ENCODE results near the gene GBF1.
"Not testable (repeated sequence)": the region's sequence is repeated elsewhere in the genome, so short reads cannot be mapped to it uniquely, and the experiment has no call there.

GBF1 gene

GRCh38 chr10:102234888-102235597, 10.3 kb upstream of the GBF1 start:
- DNase-seq (ENCODE audit: low read depth): no peak

- DNase-seq (ENCODE audit: low read depth): no peak
Observed at GRCh38 chr10:102235598-102235920, 9.8 kb upstream of the GBF1 start.

GRCh38 chr10:102236006-102236405, 9.3 kb upstream of the GBF1 start:
- DNase-seq (ENCODE audit: low read depth): no peak

- DNase-seq (ENCODE audit: low read depth): no peak
Observed at GRCh38 chr10:102237711-102238252, 7.5 kb upstream of the GBF1 start.

- DNase-seq (ENCODE audit: low read depth): no peak
Observed at GRCh38 chr10:102240467-102241031, 4.8 kb upstream of the GBF1 start.

- no peak for DNase-seq (ENCODE audit: low read depth)
Observed at GRCh38 chr10:102241032-102241443, 4.3 kb upstream of the GBF1 start.

GRCh38 chr10:102241444-102242117, 3.8 kb upstream of the GBF1 start, which contains the start of gene PITX3:
Gene PITX3 (minus strand): TSS chr10:102241512. CDS start chr10:102232080, 9,432 bp downstream.
- peak; percentile 59 for DNase-seq (ENCODE audit: low read depth)

GRCh38 chr10:102242118-102242485, 3.2 kb upstream of the GBF1 start:
- no peak for DNase-seq (ENCODE audit: low read depth)

GRCh38 chr10:102243309-102243708, 2.0 kb upstream of the GBF1 start:
- DNase-seq (ENCODE audit: low read depth): peak; percentile 74

- no peak for DNase-seq (ENCODE audit: low read depth)
Observed at GRCh38 chr10:102245932-102246251, 560 bp downstream of the GBF1 start.

- no peak for DNase-seq (ENCODE audit: low read depth)
Observed at GRCh38 chr10:102246261-102246660, 929 bp downstream of the GBF1 start.

- DNase-seq (ENCODE audit: low read depth): no peak
Observed at GRCh38 chr10:102247734-102248133, 2.4 kb downstream of the GBF1 start.

GRCh38 chr10:102252508-102252907, 7.2 kb downstream of the GBF1 start:
- DNase-seq (ENCODE audit: low read depth): not testable (repeated sequence)

- DNase-seq (ENCODE audit: low read depth): no peak
Observed at GRCh38 chr10:102254426-102254825, 9.1 kb downstream of the GBF1 start.

GRCh38 chr10:102255404-102255803, 10.1 kb downstream of the GBF1 start:
- no peak for DNase-seq (ENCODE audit: low read depth)

- DNase-seq (ENCODE audit: low read depth): no peak
Observed at GRCh38 chr10:102261196-102261595, 15.9 kb downstream of the GBF1 start.

- no peak for DNase-seq (ENCODE audit: low read depth)
Observed at GRCh38 chr10:102261842-102262241, 16.5 kb downstream of the GBF1 start.

- no peak for DNase-seq (ENCODE audit: low read depth)
Observed at GRCh38 chr10:102262744-102263370, 17.5 kb downstream of the GBF1 start.

GRCh38 chr10:102264371-102264770, 19.0 kb downstream of the GBF1 start:
- DNase-seq (ENCODE audit: low read depth): no peak

- DNase-seq (ENCODE audit: low read depth): no peak
Observed at GRCh38 chr10:102266670-102267069, 21.3 kb downstream of the GBF1 start.

- DNase-seq (ENCODE audit: low read depth): peak; percentile 36
Observed at GRCh38 chr10:102267748-102268147, 22.4 kb downstream of the GBF1 start.

- DNase-seq (ENCODE audit: low read depth): no peak
Observed at GRCh38 chr10:102268375-102268888, 23.1 kb downstream of the GBF1 start.

- peak; percentile 28 for DNase-seq (ENCODE audit: low read depth)
Observed at GRCh38 chr10:102269017-102269416, 23.7 kb downstream of the GBF1 start.
